Fibroblast of mammary gland (primary cell): Measurements from ENCODE around the gene LGALS1.

Experiments used
- DNase-seq: peaks from one replicate; pipeline ENCODE4 v3.0.0-alpha.2; 2010; ENCODE audit warnings: low read depth
- H3K4me3 ChIP-seq: 2 replicates; pipeline ENCODE4 v1.5.1; 2011; ENCODE audit warnings: low read depth, mild to moderate bottlenecking, low read length, moderate library complexity; ENCODE audit not compliant: control insufficient read depth
- TF ChIP-seq, protein P1 (sequence below): conservative IDR thresholded peaks from 2 replicates; pipeline ENCODE4 v1.5.1; 2011; ENCODE audit warnings: low read depth, low read length, inconsistent platforms; ENCODE audit not compliant: control insufficient read depth, insufficient read depth

Gene LGALS1

DNA sequence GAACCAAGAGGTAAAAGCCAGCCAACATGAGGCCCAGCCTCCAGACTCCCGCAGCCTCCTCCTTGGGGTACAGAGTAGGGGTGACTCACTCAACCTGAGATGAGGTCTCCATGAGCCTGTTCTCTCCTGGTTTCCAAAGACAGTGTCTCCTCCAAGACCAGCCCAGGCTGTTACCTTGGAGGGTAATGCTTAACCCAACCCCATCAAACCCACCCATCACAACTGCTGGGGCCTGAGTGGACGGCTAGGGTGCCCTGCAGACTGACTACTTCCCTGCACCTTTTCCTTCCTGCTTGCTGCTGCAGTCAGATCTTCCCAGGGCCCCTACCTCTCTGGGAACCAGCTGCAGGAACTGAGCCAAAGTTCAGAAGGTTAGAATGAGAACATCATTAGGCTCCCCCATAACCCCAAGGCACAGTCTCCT, 5.6 kb downstream of the LGALS1 start:
- DNase-seq: peak; percentile 81
- H3K4me3 ChIP-seq: no peak overlapping the region
- TF ChIP-seq, protein P1, sequence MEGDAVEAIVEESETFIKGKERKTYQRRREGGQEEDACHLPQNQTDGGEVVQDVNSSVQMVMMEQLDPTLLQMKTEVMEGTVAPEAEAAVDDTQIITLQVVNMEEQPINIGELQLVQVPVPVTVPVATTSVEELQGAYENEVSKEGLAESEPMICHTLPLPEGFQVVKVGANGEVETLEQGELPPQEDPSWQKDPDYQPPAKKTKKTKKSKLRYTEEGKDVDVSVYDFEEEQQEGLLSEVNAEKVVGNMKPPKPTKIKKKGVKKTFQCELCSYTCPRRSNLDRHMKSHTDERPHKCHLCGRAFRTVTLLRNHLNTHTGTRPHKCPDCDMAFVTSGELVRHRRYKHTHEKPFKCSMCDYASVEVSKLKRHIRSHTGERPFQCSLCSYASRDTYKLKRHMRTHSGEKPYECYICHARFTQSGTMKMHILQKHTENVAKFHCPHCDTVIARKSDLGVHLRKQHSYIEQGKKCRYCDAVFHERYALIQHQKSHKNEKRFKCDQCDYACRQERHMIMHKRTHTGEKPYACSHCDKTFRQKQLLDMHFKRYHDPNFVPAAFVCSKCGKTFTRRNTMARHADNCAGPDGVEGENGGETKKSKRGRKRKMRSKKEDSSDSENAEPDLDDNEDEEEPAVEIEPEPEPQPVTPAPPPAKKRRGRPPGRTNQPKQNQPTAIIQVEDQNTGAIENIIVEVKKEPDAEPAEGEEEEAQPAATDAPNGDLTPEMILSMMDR: no peak

DNA sequence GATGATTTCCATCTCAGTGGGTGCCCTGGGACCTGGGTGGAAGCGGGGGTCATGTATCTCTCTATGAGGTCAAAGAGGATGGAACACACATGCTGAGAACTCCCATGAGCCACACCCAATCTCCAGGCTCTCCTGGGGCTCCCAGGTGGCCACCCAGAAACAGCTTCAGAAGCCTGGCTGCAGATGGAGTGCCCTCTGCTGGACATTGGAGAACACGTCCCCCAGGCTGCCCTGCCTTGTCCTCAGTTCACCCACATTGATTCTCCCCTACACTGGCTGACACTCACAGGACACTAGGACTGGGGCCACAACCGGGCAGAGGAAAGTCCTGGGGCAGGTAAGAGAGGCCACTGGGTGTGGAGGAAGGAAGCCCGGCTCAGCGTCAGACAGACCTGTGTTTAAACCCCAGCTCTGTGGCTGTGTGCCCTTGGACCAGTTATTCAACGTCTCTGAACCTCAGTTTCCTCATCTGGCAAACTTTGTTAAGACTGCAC, 6.2 kb downstream of the LGALS1 start:
- no peak overlapping the region for H3K4me3 ChIP-seq
- peak; percentile 89 for DNase-seq
- TF ChIP-seq, protein P1: peak; percentile 93

- TF ChIP-seq, protein P1: no peak
- no peak for DNase-seq
- no peak overlapping the region for H3K4me3 ChIP-seq
These were observed 9.6 kb downstream of the LGALS1 start for GRCh38 chr22:37684803-37685615.

- peak; percentile 86 for DNase-seq
- TF ChIP-seq, protein P1: no peak
- peak within 1 kb of the TSS; percentile 77 for H3K4me3 ChIP-seq
These were observed 10.9 kb downstream of the LGALS1 start, which contains the start of gene NOL12 for GRCh38 chr22:37686002-37686982. Gene NOL12 (plus strand): TSS chr22:37686343. CDS start chr22:37686393, 50 bp downstream.

DNA sequence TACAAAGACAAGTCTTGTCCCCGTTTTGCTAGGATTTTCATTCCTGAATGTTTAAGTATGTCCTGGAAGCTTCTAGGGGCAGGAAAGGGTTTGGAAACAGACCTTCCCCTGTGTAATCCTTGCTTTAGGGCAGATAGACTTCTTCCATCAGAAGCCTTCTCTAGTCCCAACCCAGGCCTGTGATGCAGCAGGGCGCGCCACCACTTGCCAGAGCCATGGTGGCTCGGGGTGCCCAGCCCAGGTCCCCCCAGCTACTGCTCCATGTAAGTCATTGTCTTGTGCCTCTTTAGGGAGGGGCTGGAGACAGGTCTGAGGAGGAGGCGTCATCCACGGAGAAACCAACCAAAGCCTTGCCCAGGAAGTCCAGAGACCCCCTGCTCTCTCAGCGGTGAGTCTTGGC, 15.0 kb downstream of the LGALS1 start:
- H3K4me3 ChIP-seq: no peak overlapping the region
- TF ChIP-seq, protein P1: no peak
- no peak for DNase-seq

GRCh38 chr22:37690901-37691504, 15.6 kb downstream of the LGALS1 start:
- TF ChIP-seq, protein P1: no peak
- H3K4me3 ChIP-seq: no peak overlapping the region
- DNase-seq: no peak
